ENCODE results near the gene EFTUD2.

GRCh38 chr17:44932096-44932786, 33.0 kb upstream of the EFTUD2 start:
- TF ChIP-seq CTCF (IDR thresholded peaks at IDR 0.05; ENCODE audit: low read depth, low read length) (no peak), EZH2phosphoT487 (IDR thresholded peaks at IDR 0.05; ENCODE audit: low read depth) (no peak)

Data from OCI-LY3 (cell line).